Endothelial cell of umbilical vein (primary cell): ENCODE results near the gene CLEC16A. TPM values are rescaled to one million over a fixed set of nuclear protein-coding genes. Genes with fewer than 3 reads are reported as not detected.

Experiments used
- BruUV-seq: library from RNA; stranded (reverse); fragments of 400-500 nt; replicated peaks from 2 replicates; lab custom pipeline; 2021; lab: Mats Ljungman, UMichigan
- CTCF ChIA-PET: fragments of 300-600, 350-600 bp; sonication (Branson Sonifier 250); formaldehyde crosslinking; loops from one replicate; lab custom pipeline; 2021; ENCODE audit warnings: antibody characterized with exemption, inconsistent platforms; lab: Charles Lee
- POLR2A ChIA-PET: fragments of 300-600, 350-600 bp; sonication (Branson Sonifier 250); formaldehyde crosslinking; loops from one replicate; lab custom pipeline; 2021; ENCODE audit warnings: antibody characterized with exemption, inconsistent platforms; lab: Charles Lee
- DNase-seq: peaks from one replicate; pipeline ENCODE4 v3.0.0-alpha.2; 2011; ENCODE audit warnings: low read depth, low spot score
- FAIRE-seq: peaks from 2 replicates; lab custom pipeline; 2011; peaks lifted over from hg19 to GRCh38; lab: Jason Lieb, UNC
- H2AFZ ChIP-seq: 2 replicates; pipeline ENCODE4 v1.6.0; 2012; ENCODE audit warnings: low read depth, low read length, control low read depth, inconsistent platforms
- H3K27ac ChIP-seq: 2 replicates; pipeline ENCODE4 v1.5.1; 2011; ENCODE audit warnings: low read depth, mild to moderate bottlenecking, control low read depth, low read length, moderate library complexity; ENCODE audit not compliant: insufficient read depth
- H3K27me3 ChIP-seq, 2 experiments: 2 replicates each; pipeline versions ENCODE4 v1.6.0 to v1.6.1; 2011; ENCODE audit warnings: low read length in 2 of 2, mixed read lengths in 1 of 2; ENCODE audit not compliant: control insufficient read depth in 2 of 2, insufficient read depth in 2 of 2
- H3K36me3 ChIP-seq, 2 experiments: 2 replicates in 1 of 2; 3 replicates in 1 of 2; pipeline ENCODE4 v1.5.1; 2011; ENCODE audit warnings: low read length in 2 of 2, mild to moderate bottlenecking in 1 of 2, moderate library complexity in 1 of 2; ENCODE audit not compliant: control insufficient read depth in 2 of 2, insufficient read depth in 2 of 2; ENCODE audit errors: extremely low read depth in 1 of 2
- H3K4me1 ChIP-seq: 3 replicates; pipeline ENCODE4 v1.5.1; 2011; ENCODE audit warnings: mild to moderate bottlenecking, low read length; ENCODE audit not compliant: control insufficient read depth, insufficient read depth; ENCODE audit errors: extremely low read depth
- H3K4me2 ChIP-seq: 2 replicates; pipeline ENCODE4 v1.6.1; 2011; ENCODE audit warnings: low read length, control low read depth, mixed read lengths; ENCODE audit not compliant: insufficient read depth
- H3K4me3 ChIP-seq, 3 experiments: fragments of 200-600 bp in 1 of 3; sonication (generic), shearing (Covaris generic) in 1 of 3; replicated peaks in 1 of 3; 2 replicates each; pipeline ENCODE4 v1.5.1; 2011 to 2016; ENCODE audit warnings: control low read depth in 3 of 3, low read length in 3 of 3, mild to moderate bottlenecking in 2 of 3, inconsistent platforms in 1 of 3, low read depth in 1 of 3, moderate library complexity in 1 of 3; ENCODE audit not compliant: insufficient read depth in 1 of 3
- H3K79me2 ChIP-seq: 2 replicates; pipeline ENCODE4 v1.6.0; 2012; ENCODE audit warnings: low read length, inconsistent platforms; ENCODE audit not compliant: control insufficient read depth, insufficient read depth
- H3K9ac ChIP-seq: replicated peaks from 2 replicates; pipeline ENCODE3; 2011; ENCODE audit warnings: low read length, control low read depth; ENCODE audit not compliant: insufficient read depth; ENCODE audit errors: extremely low read depth
- H3K9me1 ChIP-seq: replicated peaks from 3 replicates; pipeline ENCODE4 v1.6.0; 2011; ENCODE audit warnings: mild to moderate bottlenecking, low read length; ENCODE audit not compliant: control insufficient read depth, insufficient read depth; ENCODE audit errors: extremely low read depth
- H3K9me3 ChIP-seq: replicated peaks from 2 replicates; pipeline ENCODE4 v1.5.1; 2012; ENCODE audit warnings: low read length, inconsistent platforms; ENCODE audit not compliant: control insufficient read depth, insufficient read depth
- H4K20me1 ChIP-seq: replicated peaks from 2 replicates; pipeline ENCODE3; 2011; ENCODE audit warnings: mild to moderate bottlenecking, low read length; ENCODE audit not compliant: control insufficient read depth, insufficient read depth; ENCODE audit errors: extremely low read depth
- EZH2 ChIP-seq: IDR thresholded peaks from 2 replicates; pipeline ENCODE4 v1.6.1; 2012; ENCODE audit warnings: borderline replicate concordance, low read depth, mild to moderate bottlenecking, moderate library complexity, low read length, inconsistent platforms; ENCODE audit not compliant: severe bottlenecking
- FOS ChIP-seq: IDR thresholded peaks from 2 replicates; pipeline ENCODE4 v1.6.1; 2011; ENCODE audit warnings: mild to moderate bottlenecking, low read length, moderate library complexity, borderline replicate concordance; ENCODE audit not compliant: insufficient read depth
- GATA2 ChIP-seq: IDR thresholded peaks from 2 replicates; pipeline ENCODE4 v1.7.0; 2011; ENCODE audit warnings: low read depth, mild to moderate bottlenecking, moderate library complexity, mixed read lengths, low read length; ENCODE audit not compliant: insufficient read length, insufficient read depth
- JUN ChIP-seq: IDR thresholded peaks from 2 replicates; pipeline ENCODE4 v1.6.1; 2011; ENCODE audit warnings: borderline replicate concordance, low read depth; ENCODE audit not compliant: insufficient read length, insufficient read depth
- MYC ChIP-seq: IDR thresholded peaks from one replicate; pipeline ENCODE4 v1.6.1; 2011; ENCODE audit warnings: mild to moderate bottlenecking, low read depth, low read length
- POLR2A ChIP-seq: IDR thresholded peaks from 2 replicates; pipeline ENCODE4 v1.6.1; 2012; ENCODE audit warnings: low read depth, mild to moderate bottlenecking, control low read depth, low read length
- POLR2AphosphoS5 ChIP-seq: IDR thresholded peaks from 2 replicates; pipeline ENCODE4 v1.6.1; 2012; ENCODE audit warnings: low read depth, mild to moderate bottlenecking, control low read depth, low read length, moderate library complexity; ENCODE audit not compliant: insufficient read depth
- dilution Hi-C: fragments of 300-500 bp; cut with MboI; formaldehyde crosslinking; loops from one replicate; pipeline ENCODE4 v1.15.0; 2019; ENCODE audit warnings: low sequenced_read_pairs; ENCODE audit not compliant: extremely low pct_ligation_motif_present
- intact Hi-C: fragments of 100-400 bp; cut with micrococcal nuclease; formaldehyde crosslinking; loops from one replicate; pipeline ENCODE4 v1.10.0; 2022
- polyA plus RNA-seq, 4 experiments: library from polyadenylated mRNA; depleted of rRNA in 3 of 4; stranded (reverse) in 3 of 4; unstranded in 1 of 4; fragments of >200 nt; gene quantifications; 2 replicates each; pipeline versions ENCODE4 v1.2.1 to v1.2.3, GENCODE V29; 2011 to 2012; ENCODE audit warnings: missing spikeins in 1 of 4
- total RNA-seq: library from RNA; stranded (reverse); gene quantifications from 2 replicates; pipeline ENCODE4 v1.2.3, GENCODE V29; 2021
- TF ChIP-seq, protein P1 (sequence below), 2 donors: IDR thresholded peaks; 1 replicate in 1 of 2; 2 replicates in 1 of 2; pipeline ENCODE4 v1.5.1; 2011; ENCODE audit warnings: low read length in 2 of 2, mild to moderate bottlenecking in 2 of 2, moderate library complexity in 2 of 2, control low read depth in 1 of 2, inconsistent platforms in 1 of 2, low read depth in 1 of 2; ENCODE audit not compliant: insufficient read depth in 1 of 2; ENCODE audit errors: extremely low read depth in 1 of 2
- TF ChIP-seq, protein P2 (sequence below): IDR thresholded peaks from 2 replicates; pipeline ENCODE4 v1.6.1; 2011; ENCODE audit not compliant: insufficient read depth, insufficient read length

Gene CLEC16A
- total and polyA plus RNA-seq, 2 donors (not counting 3 experiments of a cell fraction or from before 2014, with no cell fraction given): 11.4 to 23.3 TPM

DNA sequence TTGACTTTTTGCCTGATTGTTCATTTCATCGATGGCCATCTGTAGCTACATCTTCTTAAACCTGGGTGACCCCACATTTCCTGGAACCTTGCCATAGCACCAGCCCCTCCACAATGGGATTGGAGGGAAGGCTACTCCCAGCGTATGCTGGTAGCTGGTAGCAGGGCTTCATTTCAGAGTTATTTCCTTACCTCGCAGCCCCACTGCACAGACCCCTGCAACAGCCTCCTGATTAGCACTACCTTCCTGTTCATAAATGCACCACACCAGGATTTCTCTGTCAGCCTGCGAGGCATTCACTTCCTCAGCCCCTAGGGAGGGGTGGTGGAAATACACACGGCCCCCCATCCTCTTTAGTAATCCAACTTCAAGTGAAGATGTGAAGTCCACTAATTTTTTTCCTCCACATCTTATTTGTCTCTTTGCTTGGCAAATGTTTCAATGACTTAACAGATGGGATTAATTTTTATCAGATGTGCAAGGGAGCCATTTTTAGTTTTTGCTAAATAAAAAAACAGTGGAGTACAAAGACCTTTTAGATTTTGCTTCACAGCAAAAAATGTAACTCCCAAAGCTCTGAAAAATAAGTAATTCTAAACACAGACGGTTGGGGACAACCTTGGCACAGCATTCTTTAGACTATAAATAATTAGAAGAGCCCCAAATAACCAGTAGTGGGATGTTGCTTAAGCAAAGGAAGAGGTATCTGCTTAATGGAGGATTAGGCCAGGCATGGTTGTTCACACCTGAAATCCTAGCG, 76.6 kb downstream of the CLEC16A start:
- TF ChIP-seq, protein P1, sequence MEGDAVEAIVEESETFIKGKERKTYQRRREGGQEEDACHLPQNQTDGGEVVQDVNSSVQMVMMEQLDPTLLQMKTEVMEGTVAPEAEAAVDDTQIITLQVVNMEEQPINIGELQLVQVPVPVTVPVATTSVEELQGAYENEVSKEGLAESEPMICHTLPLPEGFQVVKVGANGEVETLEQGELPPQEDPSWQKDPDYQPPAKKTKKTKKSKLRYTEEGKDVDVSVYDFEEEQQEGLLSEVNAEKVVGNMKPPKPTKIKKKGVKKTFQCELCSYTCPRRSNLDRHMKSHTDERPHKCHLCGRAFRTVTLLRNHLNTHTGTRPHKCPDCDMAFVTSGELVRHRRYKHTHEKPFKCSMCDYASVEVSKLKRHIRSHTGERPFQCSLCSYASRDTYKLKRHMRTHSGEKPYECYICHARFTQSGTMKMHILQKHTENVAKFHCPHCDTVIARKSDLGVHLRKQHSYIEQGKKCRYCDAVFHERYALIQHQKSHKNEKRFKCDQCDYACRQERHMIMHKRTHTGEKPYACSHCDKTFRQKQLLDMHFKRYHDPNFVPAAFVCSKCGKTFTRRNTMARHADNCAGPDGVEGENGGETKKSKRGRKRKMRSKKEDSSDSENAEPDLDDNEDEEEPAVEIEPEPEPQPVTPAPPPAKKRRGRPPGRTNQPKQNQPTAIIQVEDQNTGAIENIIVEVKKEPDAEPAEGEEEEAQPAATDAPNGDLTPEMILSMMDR (IDR thresholded peaks at IDR 0.05; ENCODE audit: extremely low read depth in 1 of 2, insufficient read depth in 1 of 2, low read depth in 1 of 2, low read length in 2 of 2): no peak
- TF ChIP-seq EZH2: no peak
- TF ChIP-seq, protein P2, sequence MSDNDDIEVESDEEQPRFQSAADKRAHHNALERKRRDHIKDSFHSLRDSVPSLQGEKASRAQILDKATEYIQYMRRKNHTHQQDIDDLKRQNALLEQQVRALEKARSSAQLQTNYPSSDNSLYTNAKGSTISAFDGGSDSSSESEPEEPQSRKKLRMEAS: no peak
- TF ChIP-seq JUN: no peak
- no peak for TF ChIP-seq GATA2
- TF ChIP-seq MYC: no peak
- TF ChIP-seq FOS: no peak
- no peak for TF ChIP-seq POLR2AphosphoS5
- TF ChIP-seq POLR2A: no peak
- ChIA-PET CTCF (no interaction called here), POLR2A (no interaction called here)
- Histone ChIP-seq H3K36me3 (peaks cover 0 to 6% of the 10 kb centered on the region in 2 experiments), H4K20me1 (no peaks in the 10 kb centered on the region), H3K4me2 (no peak overlapping the region), H3K79me2 (no peaks in the 10 kb centered on the region), H3K4me3 (no peak overlapping the region), H2AFZ (no peak overlapping the region), H3K27me3 (no peaks in the 10 kb centered on the region), H3K9me1 (no peaks in the 10 kb centered on the region), H3K27ac (no peak overlapping the region), H3K9ac (no peak overlapping the region), H3K9me3 (no peaks in the 10 kb centered on the region), H3K4me1 (peaks cover 7% of the 10 kb centered on the region)
- intact Hi-C loops: no loop called here
- no peak for FAIRE-seq
- dilution Hi-C loops: no loop called here
- no peak for DNase-seq
- no TSS peak for BruUV-seq
